Fibroblast of mammary gland (primary cell): ENCODE results near the gene MB.

ENCODE experiments used
- DNase-seq: peaks from one replicate; pipeline ENCODE4 v3.0.0-alpha.2; 2010; ENCODE audit warnings: low read depth
- H3K4me3 ChIP-seq: 2 replicates; pipeline ENCODE4 v1.5.1; 2011; ENCODE audit warnings: low read depth, mild to moderate bottlenecking, low read length, moderate library complexity; ENCODE audit not compliant: control insufficient read depth
- CTCF ChIP-seq: conservative IDR thresholded peaks from 2 replicates; pipeline ENCODE4 v1.5.1; 2011; ENCODE audit warnings: low read depth, low read length, inconsistent platforms; ENCODE audit not compliant: control insufficient read depth, insufficient read depth

The MB gene

GRCh38 chr22:35578836-35579575 is 38.1 kb downstream of the MB start:
- no peak for DNase-seq
- no peak overlapping the region for H3K4me3 ChIP-seq
- TF ChIP-seq CTCF, result no peak

DNA sequence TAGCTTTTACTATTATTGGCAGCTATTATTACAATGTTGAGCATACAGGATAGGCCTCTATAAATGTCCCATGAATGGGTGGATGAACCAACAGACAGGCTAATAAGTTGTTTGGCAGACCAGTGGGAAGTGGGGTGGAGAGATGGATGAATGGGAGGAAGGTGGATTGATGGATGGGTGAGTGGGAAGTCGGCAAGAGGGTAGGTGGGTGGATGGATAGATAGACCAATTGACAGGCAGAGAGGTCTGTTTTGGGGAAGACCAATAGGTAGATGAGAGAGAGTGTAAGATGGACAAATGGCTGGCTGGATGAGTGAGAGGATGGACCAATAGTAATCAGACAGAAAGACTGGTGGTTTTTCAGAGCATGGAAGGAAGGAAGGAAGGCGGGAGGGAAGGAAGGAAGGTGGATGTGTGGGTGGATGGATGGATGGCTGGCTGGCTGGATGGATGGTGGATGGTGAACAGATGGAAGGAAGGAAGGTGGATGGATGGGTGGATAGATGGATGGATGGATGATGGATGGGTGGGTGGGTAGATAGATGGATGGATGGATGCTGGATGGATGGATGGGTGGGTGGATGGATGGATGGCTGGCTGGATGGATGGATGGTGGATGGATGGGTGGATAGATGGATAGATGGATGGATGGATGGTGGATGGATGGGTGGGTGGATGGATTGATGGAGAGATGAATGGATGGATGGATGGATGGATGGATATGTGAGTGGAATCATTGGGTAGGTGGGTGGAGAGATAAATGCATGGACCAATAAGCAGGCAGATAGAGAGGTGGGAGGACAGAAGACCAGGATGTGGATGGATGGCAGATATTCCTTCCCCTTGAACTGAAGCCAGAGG is 39.1 kb downstream of the MB start:
- no peak overlapping the region for H3K4me3 ChIP-seq
- TF ChIP-seq CTCF, result no peak
- DNase-seq, result no peak

DNA sequence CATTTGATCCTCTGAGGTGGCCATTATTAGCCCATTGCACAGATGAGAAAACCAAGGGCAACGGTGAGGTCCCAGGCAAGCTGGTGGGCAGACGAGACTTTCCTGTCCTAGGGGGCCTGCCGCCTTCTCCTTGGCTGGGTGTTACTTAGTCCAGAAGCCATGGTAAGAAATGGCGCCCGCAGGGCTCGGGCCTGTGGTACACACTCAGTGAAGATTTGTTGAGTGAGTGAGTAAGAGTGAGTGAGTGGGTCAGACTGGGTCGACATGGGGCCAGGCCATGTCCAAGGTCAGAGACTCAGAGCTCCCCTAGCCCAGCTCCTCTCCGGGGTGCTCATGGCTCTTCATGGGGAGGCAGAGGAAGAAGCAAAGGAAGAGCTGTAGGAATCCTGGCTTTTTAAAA is 40.5 kb downstream of the MB start:
- no peak for TF ChIP-seq CTCF
- DNase-seq, result no peak
- no peak overlapping the region for H3K4me3 ChIP-seq

- TF ChIP-seq CTCF, result no peak
- DNase-seq, result no peak
- H3K4me3 ChIP-seq, result no peak overlapping the region
Measured at GRCh38 chr22:35575116-35575748, 41.9 kb downstream of the MB start.

DNA sequence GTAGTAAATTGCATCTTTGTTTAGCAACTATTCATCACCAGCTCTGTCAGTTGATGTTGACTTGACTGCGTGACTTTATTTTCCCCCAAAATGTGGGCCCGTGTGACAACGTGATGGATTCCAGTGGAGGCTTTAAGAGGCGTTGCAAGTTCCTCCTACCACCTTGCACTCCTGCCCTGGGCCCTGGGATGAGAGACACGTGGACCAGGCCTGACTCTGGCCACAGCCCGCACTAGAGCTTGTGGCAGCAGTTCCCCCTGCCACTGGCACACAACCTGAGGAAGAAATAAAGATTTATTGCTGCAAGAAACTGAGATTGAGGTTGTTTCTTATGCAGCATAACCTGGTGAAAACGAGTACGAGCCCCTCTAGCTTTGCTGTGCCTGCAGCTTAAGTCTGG is 44.6 kb downstream of the MB start:
- no peak for TF ChIP-seq CTCF
- H3K4me3 ChIP-seq, result no peak overlapping the region
- no peak for DNase-seq

DNA sequence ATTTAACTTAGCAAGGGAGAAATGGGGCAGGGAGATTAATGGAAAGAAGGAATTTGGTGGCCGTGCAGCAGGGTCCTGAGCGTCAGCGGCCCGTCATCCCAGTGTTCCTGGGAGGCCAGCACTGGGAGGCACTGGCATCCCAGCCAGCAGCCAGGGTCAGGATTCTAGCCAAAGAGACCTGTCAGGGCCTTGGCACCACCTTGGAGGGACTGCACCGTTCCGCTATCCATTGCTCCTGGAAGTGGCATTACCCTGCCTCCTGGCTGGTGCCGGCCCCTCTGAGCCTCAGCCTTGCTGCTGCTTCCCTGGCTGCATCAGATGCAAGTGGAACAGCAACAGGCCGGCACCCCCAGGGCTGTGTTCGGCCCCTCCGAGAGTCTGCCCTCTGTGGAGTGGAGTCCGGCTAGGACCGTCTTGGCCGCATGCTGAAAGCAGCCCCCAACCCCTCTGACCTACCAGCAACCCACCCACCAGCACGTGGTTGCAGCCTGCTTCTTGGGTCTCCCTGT is 46.4 kb downstream of the MB start:
- TF ChIP-seq CTCF, result no peak
- no peak for DNase-seq
- H3K4me3 ChIP-seq, result no peak overlapping the region
